Measurements from ENCODE around the gene WAS.
A peak's percentile ranks its signal among the peaks of the same experiment; 100 is the strongest.
"Not testable (repeated sequence)": the region's sequence is repeated elsewhere in the genome, so short reads cannot be mapped to it uniquely, and the experiment has no call there.

WAS gene

GRCh38 chrX:48681539-48682183 is 1.9 kb upstream of the WAS start:
- H3K4me3 ChIP-seq (ENCODE audit: low read length): no peak overlapping the region
- DNase-seq (ENCODE audit: low read depth, low spot score): no peak

GRCh38 chrX:48682795-48683194 is 804 bp upstream of the WAS start:
- not testable (repeated sequence) for H3K4me3 ChIP-seq (ENCODE audit: low read length); DNase-seq (ENCODE audit: low read depth, low spot score)

GRCh38 chrX:48684134-48684533 is 535 bp downstream of the WAS start:
- H3K4me3 ChIP-seq (ENCODE audit: low read length): peak overlapping the region; percentile 77
- DNase-seq (ENCODE audit: low read depth, low spot score): no peak

- H3K4me3 ChIP-seq (ENCODE audit: low read length): no peak overlapping the region
- DNase-seq (ENCODE audit: low read depth, low spot score): no peak
Observed at GRCh38 chrX:48685416-48685815, 1.8 kb downstream of the WAS start.

- DNase-seq (ENCODE audit: low read depth, low spot score): no peak
- no peak overlapping the region for H3K4me3 ChIP-seq (ENCODE audit: low read length)
Observed at GRCh38 chrX:48688531-48689150, 5.0 kb downstream of the WAS start.

- no peak overlapping the region for H3K4me3 ChIP-seq (ENCODE audit: low read length)
- DNase-seq (ENCODE audit: low read depth, low spot score): no peak
Observed at GRCh38 chrX:48689208-48689920, 5.8 kb downstream of the WAS start.

GRCh38 chrX:48691746-48692145 is 8.1 kb downstream of the WAS start:
- DNase-seq (ENCODE audit: low read depth, low spot score); H3K4me3 ChIP-seq (ENCODE audit: low read length): not testable (repeated sequence)

- no peak for DNase-seq (ENCODE audit: low read depth, low spot score)
- no peak overlapping the region for H3K4me3 ChIP-seq (ENCODE audit: low read length)
Observed at GRCh38 chrX:48694776-48695533, 11.4 kb downstream of the WAS start.

- no peak for DNase-seq (ENCODE audit: low read depth, low spot score)
- peak overlapping the region; percentile 75 for H3K4me3 ChIP-seq (ENCODE audit: low read length)
Observed at GRCh38 chrX:48695534-48695896, 11.9 kb downstream of the WAS start.

- peak overlapping the region; percentile 75 for H3K4me3 ChIP-seq (ENCODE audit: low read length)
- no peak for DNase-seq (ENCODE audit: low read depth, low spot score)
Observed at GRCh38 chrX:48695925-48696300, 12.3 kb downstream of the WAS start.

GRCh38 chrX:48696301-48696908 is 12.8 kb downstream of the WAS start, which contains the start of gene SUV39H1:
Gene SUV39H1, plus strand, starts transcription at chrX:48696734. Its CDS starts 51 bp downstream, at chrX:48696785.
- H3K4me3 ChIP-seq (ENCODE audit: low read length): peak within 1 kb of the TSS; percentile 75
- peak; percentile 78 for DNase-seq (ENCODE audit: low read depth, low spot score)

- H3K4me3 ChIP-seq (ENCODE audit: low read length): peak overlapping the region; percentile 75
- DNase-seq (ENCODE audit: low read depth, low spot score): peak; percentile 58
Observed at GRCh38 chrX:48696909-48697727, 13.5 kb downstream of the WAS start.

GRCh38 chrX:48698306-48698705 is 14.7 kb downstream of the WAS start:
- no peak for DNase-seq (ENCODE audit: low read depth, low spot score)
- no peak overlapping the region for H3K4me3 ChIP-seq (ENCODE audit: low read length)

GRCh38 chrX:48700246-48700645 is 16.6 kb downstream of the WAS start:
- no peak for DNase-seq (ENCODE audit: low read depth, low spot score)
- no peak overlapping the region for H3K4me3 ChIP-seq (ENCODE audit: low read length)

GRCh38 chrX:48700951-48701653 is 17.5 kb downstream of the WAS start:
- H3K4me3 ChIP-seq (ENCODE audit: low read length): no peak overlapping the region
- DNase-seq (ENCODE audit: low read depth, low spot score): no peak

- no peak overlapping the region for H3K4me3 ChIP-seq (ENCODE audit: low read length)
- DNase-seq (ENCODE audit: low read depth, low spot score): no peak
Observed at GRCh38 chrX:48702032-48702431, 18.4 kb downstream of the WAS start.

- DNase-seq (ENCODE audit: low read depth, low spot score): no peak
- no peak overlapping the region for H3K4me3 ChIP-seq (ENCODE audit: low read length)
Observed at GRCh38 chrX:48702716-48703115, 19.1 kb downstream of the WAS start.

- DNase-seq (ENCODE audit: low read depth, low spot score): no peak
- H3K4me3 ChIP-seq (ENCODE audit: low read length): no peak overlapping the region
Observed at GRCh38 chrX:48703228-48703627, 19.6 kb downstream of the WAS start.
